WI38 (cell line): Measurements from ENCODE around the gene SYNGR1.
"Not testable (repeated sequence)": the region's sequence is repeated elsewhere in the genome, so short reads cannot be mapped to it uniquely, and the experiment has no call there.

Source experiments
- H3K4me3 ChIP-seq: 2 replicates; pipeline ENCODE4 v1.5.1; 2011; ENCODE audit warnings: low read depth, mild to moderate bottlenecking, control low read depth, low read length
- TF ChIP-seq, protein P1 (sequence below): IDR thresholded peaks from 2 replicates; pipeline ENCODE4 v1.5.1; 2012; ENCODE audit warnings: low read depth, mild to moderate bottlenecking, control low read depth, low read length

Gene SYNGR1

GRCh38 chr22:39409516-39410029, 59.8 kb downstream of the SYNGR1 start:
- TF ChIP-seq, protein P1, sequence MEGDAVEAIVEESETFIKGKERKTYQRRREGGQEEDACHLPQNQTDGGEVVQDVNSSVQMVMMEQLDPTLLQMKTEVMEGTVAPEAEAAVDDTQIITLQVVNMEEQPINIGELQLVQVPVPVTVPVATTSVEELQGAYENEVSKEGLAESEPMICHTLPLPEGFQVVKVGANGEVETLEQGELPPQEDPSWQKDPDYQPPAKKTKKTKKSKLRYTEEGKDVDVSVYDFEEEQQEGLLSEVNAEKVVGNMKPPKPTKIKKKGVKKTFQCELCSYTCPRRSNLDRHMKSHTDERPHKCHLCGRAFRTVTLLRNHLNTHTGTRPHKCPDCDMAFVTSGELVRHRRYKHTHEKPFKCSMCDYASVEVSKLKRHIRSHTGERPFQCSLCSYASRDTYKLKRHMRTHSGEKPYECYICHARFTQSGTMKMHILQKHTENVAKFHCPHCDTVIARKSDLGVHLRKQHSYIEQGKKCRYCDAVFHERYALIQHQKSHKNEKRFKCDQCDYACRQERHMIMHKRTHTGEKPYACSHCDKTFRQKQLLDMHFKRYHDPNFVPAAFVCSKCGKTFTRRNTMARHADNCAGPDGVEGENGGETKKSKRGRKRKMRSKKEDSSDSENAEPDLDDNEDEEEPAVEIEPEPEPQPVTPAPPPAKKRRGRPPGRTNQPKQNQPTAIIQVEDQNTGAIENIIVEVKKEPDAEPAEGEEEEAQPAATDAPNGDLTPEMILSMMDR: no peak

DNA sequence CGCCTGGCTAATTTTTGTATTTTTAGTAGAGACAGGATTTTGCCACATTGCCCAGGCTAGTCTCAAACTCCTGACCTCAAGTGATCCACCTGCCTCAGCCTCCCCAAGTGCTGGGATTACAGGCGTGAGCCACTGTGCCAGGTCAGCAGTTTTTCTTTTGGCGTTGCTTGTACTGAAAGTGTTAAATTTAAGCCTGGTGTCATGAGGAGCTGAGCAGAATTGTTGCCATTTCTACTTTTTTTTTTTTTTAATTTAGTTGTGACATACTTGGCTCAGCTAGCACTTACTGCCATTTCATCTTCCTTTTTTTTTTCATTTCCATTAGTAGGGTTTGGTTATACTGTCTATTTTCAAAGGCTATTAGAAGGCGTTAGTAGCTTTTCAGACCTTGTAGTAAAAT, 60.5 kb downstream of the SYNGR1 start:
- TF ChIP-seq, protein P1: no peak
- H3K4me3 ChIP-seq: no peak overlapping the region

More at GRCh38 chr22:39409516-39410029, 59.8 kb downstream of the SYNGR1 start:
- no peak overlapping the region for H3K4me3 ChIP-seq

- H3K4me3 ChIP-seq: not testable (repeated sequence)
These were observed 62.1 kb downstream of the SYNGR1 start for GRCh38 chr22:39411828-39412365.

GRCh38 chr22:39413204-39413603, 63.4 kb downstream of the SYNGR1 start:
- H3K4me3 ChIP-seq: not testable (repeated sequence)

DNA sequence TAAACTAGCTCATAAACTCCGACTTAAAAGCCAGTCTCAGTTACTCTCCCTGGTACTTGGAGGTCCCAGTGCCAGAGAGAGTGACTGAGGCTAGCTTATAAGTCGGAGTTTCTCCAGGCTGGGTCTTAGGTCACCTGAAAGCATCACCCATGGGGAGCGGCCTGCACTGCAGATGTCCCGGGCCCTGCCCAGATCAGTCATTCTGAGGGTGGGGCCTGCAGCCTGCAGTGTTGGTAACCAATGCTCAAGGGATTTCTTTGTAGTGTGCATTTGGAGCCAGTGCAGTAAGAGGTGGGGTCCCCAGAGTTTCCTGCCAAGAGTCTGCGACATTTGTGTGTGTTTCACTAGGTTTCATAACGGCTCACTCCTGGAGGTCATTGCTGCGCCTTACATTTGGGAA, 64.6 kb downstream of the SYNGR1 start:
- no peak overlapping the region for H3K4me3 ChIP-seq
- TF ChIP-seq, protein P1: no peak

- TF ChIP-seq, protein P1: no peak
- H3K4me3 ChIP-seq: no peak overlapping the region
These were observed 65.1 kb downstream of the SYNGR1 start for GRCh38 chr22:39414886-39415285.

DNA sequence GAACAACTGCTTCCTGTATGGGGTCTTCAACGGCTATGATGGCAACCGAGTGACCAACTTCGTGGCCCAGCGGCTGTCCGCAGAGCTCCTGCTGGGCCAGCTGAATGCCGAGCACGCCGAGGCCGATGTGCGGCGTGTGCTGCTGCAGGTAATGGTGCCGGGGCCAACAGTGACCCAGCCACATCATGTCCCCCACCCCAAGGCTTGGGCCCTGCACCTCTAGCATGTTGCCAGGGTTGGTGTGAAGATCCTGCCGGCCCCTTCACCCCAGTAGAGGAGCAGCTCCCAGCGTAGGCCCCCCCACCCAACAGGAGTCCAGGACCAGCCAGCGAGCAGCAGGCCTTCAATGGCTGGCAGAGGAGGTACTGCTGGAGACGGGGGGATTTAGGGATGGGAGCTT, 65.7 kb downstream of the SYNGR1 start:
- no peak overlapping the region for H3K4me3 ChIP-seq
- TF ChIP-seq, protein P1: no peak

DNA sequence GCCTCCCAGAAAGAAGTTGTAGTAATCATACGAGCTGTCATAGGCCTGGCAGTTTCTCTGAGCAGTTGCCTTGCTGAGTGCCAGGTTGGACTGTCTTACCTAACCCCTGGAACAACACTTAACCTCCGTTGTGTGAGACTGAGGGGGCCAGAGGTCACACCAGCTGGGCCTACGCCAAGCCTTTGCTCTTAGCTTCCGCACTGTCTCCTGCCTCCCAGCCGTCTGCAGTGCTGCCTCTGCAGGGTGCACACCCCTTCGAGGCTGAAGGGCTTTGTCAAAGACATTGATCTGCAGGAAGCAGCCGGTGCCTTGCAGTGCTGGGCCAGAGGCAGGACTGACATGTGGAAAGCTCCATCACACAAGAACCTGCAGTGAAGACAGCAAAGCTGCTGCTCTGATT, 66.5 kb downstream of the SYNGR1 start:
- no peak overlapping the region for H3K4me3 ChIP-seq
- TF ChIP-seq, protein P1: no peak
